HG03060 (cell line): ENCODE data around the gene LTBP4.

ENCODE experiments used
- ATAC-seq: cut with Tn5 transposase; IDR thresholded peaks from one replicate; pipeline ENCODE4 v1.9.1; 2021; ENCODE audit warnings: low read depth, moderate number of reproducible peaks; ENCODE audit not compliant: unreplicated experiment

The LTBP4 gene

GRCh38 chr19:40596608-40597328 is 4.4 kb upstream of the LTBP4 start:
- no peak for ATAC-seq

DNA sequence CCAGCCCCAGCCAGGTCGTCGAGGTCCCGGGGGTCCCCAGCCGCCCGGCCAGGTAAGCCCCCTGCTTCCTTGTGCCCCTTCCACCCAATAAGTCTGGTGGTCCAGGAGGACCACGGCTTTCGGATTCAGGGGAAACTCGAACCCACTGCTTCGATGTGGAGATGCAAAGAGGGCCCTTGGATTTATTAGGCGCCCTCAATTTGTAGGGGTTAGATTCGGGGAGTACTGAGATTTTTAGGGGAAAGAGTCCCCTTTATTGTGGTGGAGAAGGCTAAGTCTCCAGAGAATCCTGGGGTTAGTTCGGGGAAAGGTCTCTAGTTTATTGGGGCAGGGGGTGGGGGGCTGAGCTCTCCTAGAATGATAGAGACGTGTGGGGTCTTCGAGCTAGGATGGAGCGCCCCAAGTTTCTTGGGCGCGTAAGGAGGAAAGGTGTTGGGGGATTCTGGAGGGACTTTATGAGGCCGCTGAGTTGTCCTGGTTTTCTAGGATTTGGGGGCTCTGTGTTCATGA is 3.8 kb upstream of the LTBP4 start:
- ATAC-seq: no peak

DNA sequence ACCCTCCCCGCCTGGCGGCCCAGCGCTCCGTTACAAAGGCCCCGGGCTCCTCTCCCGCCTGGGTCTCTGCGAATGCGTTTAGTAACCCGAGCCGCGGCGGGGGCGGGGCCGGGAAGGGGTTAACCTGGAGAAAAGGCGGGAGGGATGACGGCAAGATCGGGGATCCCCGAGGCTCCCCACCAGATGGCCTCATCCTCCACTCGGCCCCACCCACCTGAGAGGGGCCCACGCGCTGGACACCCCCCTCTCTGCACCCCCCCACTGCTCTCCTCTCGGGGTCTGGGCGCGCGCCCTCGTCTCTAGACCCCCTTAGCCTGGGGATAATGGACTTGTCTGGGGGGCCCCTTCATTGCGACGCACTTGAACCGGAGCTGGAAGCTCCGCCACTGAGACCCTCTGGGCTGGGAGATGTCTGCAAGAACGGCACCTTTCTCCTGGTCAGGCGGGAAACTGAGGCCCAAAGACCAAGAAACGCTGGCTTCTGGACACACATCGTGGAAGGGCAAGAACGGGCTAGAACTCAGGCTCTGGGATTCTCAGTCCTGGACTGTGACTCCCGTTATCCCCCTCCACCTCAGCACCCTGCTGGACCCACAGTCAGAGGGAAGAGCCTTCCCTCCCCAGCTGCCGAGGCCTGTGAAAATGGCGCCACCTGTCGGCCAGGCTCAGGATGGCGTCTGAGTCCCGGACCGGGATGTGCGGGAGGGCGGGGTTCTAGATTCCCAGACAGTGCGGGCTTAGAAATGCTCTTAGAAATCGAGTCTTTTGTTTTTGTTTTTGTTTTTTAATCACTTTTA is 2.9 kb upstream of the LTBP4 start:
- ATAC-seq: no peak

GRCh38 chr19:40598918-40599307 is 2.3 kb upstream of the LTBP4 start:
- no peak for ATAC-seq

- no peak for ATAC-seq
These were observed 1.8 kb upstream of the LTBP4 start for GRCh38 chr19:40599331-40599901.

- no peak for ATAC-seq
These were observed 1.1 kb upstream of the LTBP4 start for GRCh38 chr19:40599902-40600569.

DNA sequence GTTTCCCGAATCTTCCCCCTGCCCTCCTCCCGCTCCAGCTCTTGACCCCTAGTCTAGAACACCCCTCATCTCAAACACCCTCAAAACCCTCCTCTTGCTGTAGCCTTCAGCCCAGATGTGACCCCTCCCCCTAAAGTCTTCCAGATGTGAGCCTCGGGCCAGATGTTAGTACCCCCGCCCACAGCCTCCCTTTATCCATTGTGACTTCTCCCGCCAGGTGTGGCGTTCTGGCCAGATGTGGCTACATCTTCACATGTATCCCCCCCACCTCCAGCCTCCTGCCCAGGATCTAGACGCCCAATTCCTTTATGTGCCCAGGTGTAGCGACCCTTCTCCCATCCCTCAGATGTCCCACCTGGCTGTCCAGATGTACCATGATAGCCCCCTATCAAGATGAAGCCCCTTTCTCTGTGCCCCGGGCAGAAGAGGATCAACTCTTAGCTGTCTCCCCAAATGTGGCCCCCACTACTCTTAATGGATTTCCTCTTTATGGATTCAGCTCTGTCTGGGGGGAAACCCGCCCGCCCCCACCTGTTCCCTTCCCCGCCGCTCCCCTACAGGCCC is 517 bp upstream of the LTBP4 start:
- no peak for ATAC-seq

DNA sequence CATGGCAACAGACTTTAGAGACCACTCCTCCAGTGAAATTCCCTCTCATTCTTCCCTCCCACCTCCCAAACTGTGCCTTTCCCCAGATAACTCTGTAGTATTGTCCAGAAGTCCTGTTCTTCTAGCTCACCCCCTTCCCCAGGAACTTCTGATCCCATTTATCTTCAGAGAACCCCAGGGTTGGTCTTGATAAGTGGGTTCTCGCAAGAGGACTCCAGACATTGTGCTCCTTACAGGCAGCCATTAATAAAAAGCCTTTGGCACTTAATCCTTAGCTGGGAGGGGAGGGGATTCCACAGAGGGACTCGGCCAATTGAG is 1.9 kb downstream of the LTBP4 start:
- ATAC-seq: no peak

DNA sequence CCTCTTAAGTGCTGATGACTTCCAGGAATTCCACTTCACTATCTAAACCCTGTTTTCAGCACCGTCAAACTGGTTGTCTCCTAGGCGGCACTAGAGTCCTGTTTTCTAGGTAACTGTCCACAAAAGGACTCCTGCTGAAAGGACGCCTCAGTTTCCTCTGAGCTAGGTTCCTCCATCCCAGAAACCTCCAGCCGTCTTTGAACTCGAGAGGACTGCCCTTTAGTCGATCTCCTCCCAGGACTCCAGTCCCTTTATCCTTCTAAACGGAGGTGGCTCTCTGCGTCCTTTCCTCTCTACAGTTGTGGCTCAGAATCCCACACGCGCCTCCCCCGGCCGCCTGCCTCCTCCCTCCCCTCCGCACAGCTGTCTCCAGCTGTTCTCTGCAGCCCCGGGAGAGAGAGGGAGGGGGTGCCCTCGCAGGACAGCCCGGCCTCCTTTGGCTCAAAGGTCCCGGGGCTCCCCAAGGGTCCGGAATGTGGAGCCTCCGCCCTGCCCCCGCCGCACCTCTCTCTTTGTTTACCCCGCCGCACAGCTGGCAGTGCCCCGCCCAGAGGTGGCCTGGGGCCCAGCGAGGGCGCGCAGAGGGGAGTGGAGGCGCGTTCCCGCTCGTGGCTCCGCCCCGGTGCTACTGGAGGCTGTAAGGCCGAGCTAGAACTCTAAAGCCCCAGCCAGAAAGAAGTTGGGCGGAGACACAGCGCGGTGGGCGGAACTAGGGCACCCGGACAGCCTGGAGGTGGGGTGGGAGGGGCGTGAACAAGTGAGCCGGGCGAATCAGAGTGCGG is 2.4 kb downstream of the LTBP4 start:
- no peak for ATAC-seq

GRCh38 chr19:40604171-40604646 is 3.0 kb downstream of the LTBP4 start:
- ATAC-seq: no peak

DNA sequence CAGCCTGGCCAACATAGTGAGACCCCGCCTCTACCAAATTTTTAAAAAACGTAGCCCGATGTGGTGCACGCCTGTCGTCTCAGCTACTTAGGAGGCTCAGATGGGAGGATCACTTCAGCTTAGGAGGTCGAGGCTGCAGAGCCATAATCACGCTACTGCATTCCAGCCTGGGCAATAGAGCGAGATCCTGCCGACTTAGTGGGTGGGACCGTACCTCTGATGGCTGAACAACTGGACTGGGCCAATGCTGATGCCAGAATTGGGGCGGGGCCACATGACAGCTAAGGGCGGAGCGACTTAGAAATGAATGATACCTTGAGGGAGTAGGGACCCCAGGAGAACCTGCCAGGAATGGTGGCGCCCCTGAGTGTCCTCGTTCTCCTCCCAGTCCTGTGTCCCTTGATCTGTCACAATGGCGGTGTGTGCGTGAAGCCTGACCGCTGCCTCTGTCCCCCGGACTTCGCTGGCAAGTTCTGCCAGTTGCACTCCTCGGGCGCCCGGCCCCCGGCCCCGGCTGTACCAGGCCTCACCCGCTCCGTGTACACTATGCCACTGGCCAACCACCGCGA is 3.6 kb downstream of the LTBP4 start:
- no peak for ATAC-seq

- no peak for ATAC-seq
These were observed 4.2 kb downstream of the LTBP4 start for GRCh38 chr19:40605216-40605971.

DNA sequence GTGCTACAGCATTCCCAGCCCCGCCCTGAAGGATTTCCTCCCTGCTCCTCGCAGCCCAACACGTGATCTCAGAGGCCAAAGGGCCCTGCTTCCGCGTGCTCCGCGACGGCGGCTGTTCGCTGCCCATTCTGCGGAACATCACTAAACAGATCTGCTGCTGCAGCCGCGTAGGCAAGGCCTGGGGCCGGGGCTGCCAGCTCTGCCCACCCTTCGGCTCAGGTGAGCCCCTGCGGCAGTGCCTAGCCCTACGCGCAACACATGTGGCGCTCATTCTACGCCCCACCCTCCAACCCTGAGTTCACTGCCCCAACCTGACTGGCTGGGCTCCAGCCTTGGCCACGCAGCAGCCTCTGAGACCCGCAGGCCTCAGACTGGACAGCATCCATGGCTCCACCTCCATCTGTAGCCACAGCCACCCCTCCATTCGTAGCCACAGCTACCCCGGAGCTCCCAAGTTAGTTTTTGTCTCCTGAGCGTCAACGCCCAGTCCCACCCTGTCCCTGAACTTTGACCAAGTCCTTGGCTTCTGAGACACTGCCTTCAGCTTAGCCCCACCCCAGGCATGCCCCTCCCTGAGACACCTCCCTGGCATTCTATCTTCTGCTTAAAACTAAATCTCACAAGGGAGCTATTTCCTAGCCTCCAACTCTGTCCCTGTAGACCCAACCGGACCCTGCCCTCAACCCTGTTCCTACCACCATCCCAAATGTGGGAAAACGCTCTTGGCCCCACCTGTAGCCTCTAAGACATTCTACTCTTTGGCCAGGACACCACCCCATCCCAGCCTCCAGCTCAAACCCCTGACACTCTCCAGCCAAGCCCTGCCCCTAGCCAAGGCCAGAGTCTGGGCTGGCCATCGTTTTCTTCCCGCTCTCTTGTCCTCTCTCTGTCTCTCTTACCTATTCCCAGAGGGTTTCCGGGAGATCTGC is 6.4 kb downstream of the LTBP4 start:
- ATAC-seq: no peak

- no peak for ATAC-seq
These were observed 7.1 kb downstream of the LTBP4 start for GRCh38 chr19:40608240-40608621.

DNA sequence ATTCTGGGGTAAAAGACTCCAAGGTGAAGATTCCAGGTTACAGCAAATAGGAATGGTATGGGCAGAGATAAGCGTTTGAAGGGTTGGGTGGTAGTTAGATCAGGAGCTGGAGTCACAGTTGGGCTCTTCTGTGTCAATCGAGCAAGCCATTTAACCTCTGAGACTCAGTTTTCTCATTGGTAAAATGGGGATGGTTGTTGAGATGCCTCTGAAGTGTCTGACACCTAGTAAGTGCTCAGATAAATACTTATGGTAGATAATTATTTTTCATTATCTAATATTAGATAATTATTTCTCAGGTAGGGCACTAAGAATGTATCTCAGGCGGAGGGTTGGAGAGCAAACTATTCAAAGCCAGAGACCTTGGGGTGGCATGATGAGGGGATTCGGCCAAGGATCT is 7.8 kb downstream of the LTBP4 start:
- no peak for ATAC-seq

DNA sequence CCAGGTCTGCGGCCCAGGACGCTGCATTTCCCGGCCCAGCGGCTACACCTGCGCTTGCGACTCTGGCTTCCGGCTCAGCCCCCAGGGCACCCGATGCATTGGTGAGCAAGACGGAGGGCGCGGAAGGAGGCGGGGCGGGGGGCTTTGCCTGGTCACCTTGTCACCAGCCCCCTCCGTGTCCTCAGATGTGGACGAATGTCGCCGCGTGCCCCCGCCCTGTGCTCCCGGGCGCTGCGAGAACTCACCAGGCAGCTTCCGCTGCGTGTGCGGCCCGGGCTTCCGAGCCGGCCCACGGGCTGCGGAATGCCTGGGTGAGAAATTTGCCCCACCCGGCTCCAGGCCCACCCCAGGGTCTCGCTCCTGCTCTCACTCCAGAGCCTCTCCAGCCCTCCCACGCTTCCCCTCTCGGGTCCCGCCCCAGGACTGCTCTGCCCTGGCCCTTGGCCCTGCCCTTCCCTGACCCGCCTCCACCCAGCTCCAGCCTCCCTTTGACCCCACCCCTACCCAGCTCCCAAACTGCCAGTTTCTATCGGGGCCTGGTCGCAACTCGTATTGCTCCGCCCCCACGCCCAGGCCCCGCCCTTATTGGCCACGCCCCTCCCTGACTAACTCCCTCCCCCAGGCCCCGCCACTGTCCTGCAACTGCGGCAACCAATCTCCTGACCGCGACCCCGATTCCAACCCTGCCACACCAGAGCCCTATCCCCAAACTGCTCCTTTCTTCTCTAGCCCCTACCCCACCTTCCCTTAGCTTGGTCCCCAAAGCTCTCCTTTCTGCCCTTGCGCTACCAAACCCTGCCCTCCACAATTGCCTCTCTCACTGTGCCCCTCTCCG is 8.6 kb downstream of the LTBP4 start:
- ATAC-seq: no peak
